MM.1S (cell line): ENCODE data around the gene SREBF2.
A peak's percentile ranks its signal among the peaks of the same experiment; 100 is the strongest.

Experiments
- DNase-seq: peaks from one replicate; pipeline ENCODE4 v3.0.0-alpha.2; 2015
- H2AFZ ChIP-seq: fragments of 300-600 bp; sonication (generic); 2 replicates; pipeline ENCODE4 v1.6.0; 2016; ENCODE audit warnings: antibody characterized with exemption, low read length
- H3F3A ChIP-seq: fragments of 300-600 bp; sonication (generic); 2 replicates; pipeline ENCODE4 v1.6.1; 2016; ENCODE audit warnings: mild to moderate bottlenecking, antibody characterized with exemption, low read length, moderate library complexity, mixed read lengths; ENCODE audit not compliant: insufficient read depth
- H3K27ac ChIP-seq: fragments of 300-600 bp; sonication (generic); 2 replicates; pipeline ENCODE4 v1.5.1; 2016; ENCODE audit warnings: mild to moderate bottlenecking, low read length
- H3K27me3 ChIP-seq: fragments of 300-600 bp; sonication (generic); replicated peaks from 2 replicates; pipeline ENCODE4 v1.6.0; 2016; ENCODE audit warnings: low read length; ENCODE audit not compliant: insufficient read depth
- H3K36me3 ChIP-seq: fragments of 300-600 bp; sonication (generic); replicated peaks from 2 replicates; pipeline ENCODE4 v1.6.1; 2016; ENCODE audit warnings: mild to moderate bottlenecking, low read length, mixed read lengths; ENCODE audit not compliant: insufficient read depth
- H3K4me1 ChIP-seq: fragments of 300-600 bp; sonication (generic); 2 replicates; pipeline ENCODE4 v1.6.1; 2016; ENCODE audit warnings: low read length, mixed read lengths
- H3K4me2 ChIP-seq: fragments of 300-600 bp; sonication (generic); 2 replicates; pipeline ENCODE4 v1.6.0; 2016; ENCODE audit warnings: low read depth, low read length
- H3K4me3 ChIP-seq: fragments of 300-600 bp; sonication (generic); 2 replicates; pipeline ENCODE4 v1.5.1; 2016; ENCODE audit warnings: low read length, mixed read lengths
- H3K79me2 ChIP-seq: fragments of 300-600 bp; sonication (generic); 2 replicates; pipeline ENCODE4 v1.6.1; 2016; ENCODE audit warnings: mixed run types, low read length, mixed read lengths
- H3K9ac ChIP-seq: fragments of 300-600 bp; sonication (generic); 2 replicates; pipeline ENCODE4 v1.6.1; 2016; ENCODE audit warnings: low read length, mixed read lengths
- H3K9me2 ChIP-seq: fragments of 300-600 bp; sonication (generic); replicated peaks from 2 replicates; pipeline ENCODE4 v1.6.1; 2016; ENCODE audit warnings: mild to moderate bottlenecking, low read length, mixed read lengths; ENCODE audit not compliant: insufficient read depth
- H3K9me3 ChIP-seq: fragments of 300-600 bp; sonication (generic); replicated peaks from 2 replicates; pipeline ENCODE4 v1.6.1; 2016; ENCODE audit warnings: mild to moderate bottlenecking, low read length, mixed read lengths; ENCODE audit not compliant: insufficient read depth
- H4K20me1 ChIP-seq: fragments of 300-600 bp; sonication (generic); 2 replicates; pipeline ENCODE4 v1.6.1; 2016; ENCODE audit warnings: mild to moderate bottlenecking, low read length, moderate library complexity, mixed read lengths; ENCODE audit not compliant: insufficient read depth
- EZH2 ChIP-seq: fragments of 300-600 bp; sonication (generic); optimal IDR thresholded peaks from 2 replicates; pipeline ENCODE3; 2017; ENCODE audit warnings: low read depth, mild to moderate bottlenecking, antibody characterized with exemption, low read length, mixed read lengths
- EZH2phosphoT487 ChIP-seq: fragments of 300-600 bp; sonication (generic); IDR thresholded peaks from 2 replicates; pipeline ENCODE4 v1.6.1; 2018; ENCODE audit warnings: antibody characterized with exemption, low read length
- TF ChIP-seq, protein P1 (sequence below): fragments of 300-600 bp; sonication (generic); IDR thresholded peaks from 2 replicates; pipeline ENCODE4 v1.5.1; 2016; ENCODE audit warnings: antibody characterized with exemption, low read length, mixed read lengths

SREBF2 gene

DNA sequence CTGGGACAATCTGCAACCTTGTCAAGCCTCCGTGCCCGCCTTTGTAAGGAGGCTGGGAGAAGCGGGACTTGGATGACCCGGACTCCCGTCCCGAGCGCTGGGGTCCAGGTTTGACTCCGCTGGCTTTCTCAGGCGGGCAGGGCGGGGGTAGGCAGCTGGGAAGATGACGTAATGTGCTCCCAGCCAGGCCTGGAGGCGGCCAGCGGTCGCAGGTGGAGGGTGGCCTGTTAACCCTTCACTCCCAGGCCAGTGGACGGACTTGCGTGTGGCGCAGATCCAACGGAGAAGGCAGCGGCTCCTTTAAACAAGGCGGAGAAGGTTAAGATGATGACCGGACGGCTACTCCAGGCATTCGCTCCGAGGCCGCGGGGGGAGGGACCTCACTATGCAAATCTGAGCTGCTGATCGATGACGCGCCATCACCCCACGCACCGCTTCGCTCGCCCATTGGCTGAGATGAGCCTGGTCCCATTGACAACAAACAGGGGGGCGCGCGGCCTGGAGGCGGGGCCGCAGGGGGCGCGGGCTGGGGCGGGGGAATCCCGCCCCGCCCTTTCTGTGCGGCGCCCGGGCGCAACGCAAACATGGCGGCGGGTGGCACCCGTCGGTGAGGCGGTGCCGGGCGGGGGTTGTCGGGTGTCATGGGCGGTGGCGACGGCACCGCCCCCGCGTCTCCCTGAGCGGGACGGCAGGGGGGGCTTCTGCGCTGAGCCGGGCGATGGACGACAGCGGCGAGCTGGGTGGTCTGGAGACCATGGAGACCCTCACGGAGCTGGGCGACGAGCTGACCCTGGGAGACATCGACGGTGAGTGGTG is at the start of gene SREBF2:
TSS of gene SREBF2 (plus strand) at position 553 of the 816 bp plus-strand sequence. CDS start at position 719, 166 bp downstream.
- H3K27me3 ChIP-seq, result no peaks in the 10 kb centered on the region
- H4K20me1 ChIP-seq, result peaks cover 6% of the 10 kb centered on the region; the same call in 1 of the 2 replicates
- peak within 1 kb of the TSS; percentile 95 for H3K4me2 ChIP-seq
- H3K27ac ChIP-seq, result peak within 1 kb of the TSS; percentile 87
- peaks cover 10% of the 10 kb centered on the region; the same call in 1 of the 2 replicates for H3K36me3 ChIP-seq
- H3K79me2 ChIP-seq, result peaks cover 51% of the 10 kb centered on the region
- no peak for TF ChIP-seq EZH2
- TF ChIP-seq, protein P1, sequence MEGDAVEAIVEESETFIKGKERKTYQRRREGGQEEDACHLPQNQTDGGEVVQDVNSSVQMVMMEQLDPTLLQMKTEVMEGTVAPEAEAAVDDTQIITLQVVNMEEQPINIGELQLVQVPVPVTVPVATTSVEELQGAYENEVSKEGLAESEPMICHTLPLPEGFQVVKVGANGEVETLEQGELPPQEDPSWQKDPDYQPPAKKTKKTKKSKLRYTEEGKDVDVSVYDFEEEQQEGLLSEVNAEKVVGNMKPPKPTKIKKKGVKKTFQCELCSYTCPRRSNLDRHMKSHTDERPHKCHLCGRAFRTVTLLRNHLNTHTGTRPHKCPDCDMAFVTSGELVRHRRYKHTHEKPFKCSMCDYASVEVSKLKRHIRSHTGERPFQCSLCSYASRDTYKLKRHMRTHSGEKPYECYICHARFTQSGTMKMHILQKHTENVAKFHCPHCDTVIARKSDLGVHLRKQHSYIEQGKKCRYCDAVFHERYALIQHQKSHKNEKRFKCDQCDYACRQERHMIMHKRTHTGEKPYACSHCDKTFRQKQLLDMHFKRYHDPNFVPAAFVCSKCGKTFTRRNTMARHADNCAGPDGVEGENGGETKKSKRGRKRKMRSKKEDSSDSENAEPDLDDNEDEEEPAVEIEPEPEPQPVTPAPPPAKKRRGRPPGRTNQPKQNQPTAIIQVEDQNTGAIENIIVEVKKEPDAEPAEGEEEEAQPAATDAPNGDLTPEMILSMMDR, result no peak
- no peak for TF ChIP-seq EZH2phosphoT487
- peak within 1 kb of the TSS; percentile 96 for H3K9ac ChIP-seq
- H3K4me1 ChIP-seq, result peaks cover 35% of the 10 kb centered on the region
- H3K9me3 ChIP-seq, result no peaks in the 10 kb centered on the region
- peaks cover 32% of the 10 kb centered on the region for H3F3A ChIP-seq
- peak; percentile 100 for DNase-seq
- H3K4me3 ChIP-seq, result peak within 1 kb of the TSS; percentile 71
- peak within 1 kb of the TSS; percentile 23; the same call in 1 of the 2 replicates for H2AFZ ChIP-seq
- H3K9me2 ChIP-seq, result no peaks in the 10 kb centered on the region

DNA sequence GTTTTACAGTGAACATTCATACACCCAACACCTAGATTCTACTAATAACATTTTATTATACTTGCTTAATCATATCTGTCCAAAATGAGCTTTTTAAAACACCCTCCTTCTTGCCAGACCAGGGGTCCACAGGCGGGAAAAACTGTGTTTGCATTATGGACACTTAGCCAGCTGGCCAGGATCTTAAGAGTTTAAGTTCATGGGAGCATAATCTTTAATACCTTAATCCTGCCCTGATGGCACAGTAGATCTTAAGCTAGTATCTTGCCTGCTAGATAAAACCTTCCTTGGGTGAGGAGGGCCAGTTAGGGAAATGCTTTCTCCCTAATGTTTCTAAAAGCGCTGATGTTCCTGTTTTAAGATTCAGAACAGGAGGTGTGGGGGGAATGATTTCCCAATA is 45.6 kb upstream of the SREBF2 start:
- no peak for TF ChIP-seq EZH2phosphoT487
- Histone ChIP-seq H3K4me3 (no peak overlapping the region), H3K9me3 (no peaks in the 10 kb centered on the region), H3K27me3 (no peaks in the 10 kb centered on the region), H2AFZ (no peak overlapping the region), H3K9me2 (no peaks in the 10 kb centered on the region), H3K36me3 (no peaks in the 10 kb centered on the region), H3K9ac (no peak overlapping the region), H3K4me1 (peaks cover 16% of the 10 kb centered on the region), H3K79me2 (no peaks in the 10 kb centered on the region), H3K27ac (peak overlapping the region; percentile 29; the same call in 1 of the 2 replicates), H4K20me1 (no peaks in the 10 kb centered on the region), H3K4me2 (peak overlapping the region; percentile 20; the same call in 1 of the 2 replicates), H3F3A (0 out of 2 replicates have a peak, but pooled peaks cover 8% of the 10 kb centered on the region)
- no peak for DNase-seq

- H3K4me3 ChIP-seq, result no peak overlapping the region
- H3K27ac ChIP-seq, result no peak overlapping the region
- no peaks in the 10 kb centered on the region for H3K4me1 ChIP-seq
- no peak overlapping the region for H3K9ac ChIP-seq
- 0 out of 2 replicates have a peak, but pooled peaks cover under 1% of the 10 kb centered on the region for H3F3A ChIP-seq
- no peaks in the 10 kb centered on the region for H3K9me2 ChIP-seq
- no peak for DNase-seq
- no peak overlapping the region for H2AFZ ChIP-seq
- H3K4me2 ChIP-seq, result no peak overlapping the region
- no peaks in the 10 kb centered on the region for H3K9me3 ChIP-seq
- TF ChIP-seq EZH2phosphoT487 (no peak), EZH2 (no peak)
- TF ChIP-seq, protein P1, result no peak
- H3K36me3 ChIP-seq, result no peaks in the 10 kb centered on the region
- no peaks in the 10 kb centered on the region for H3K79me2 ChIP-seq
- no peaks in the 10 kb centered on the region for H4K20me1 ChIP-seq
- no peaks in the 10 kb centered on the region for H3K27me3 ChIP-seq
Observed at GRCh38 chr22:41793871-41794270, 39.0 kb upstream of the SREBF2 start.
